ENCODE results near the gene ABHD3. TPM values are rescaled to one million over a fixed set of nuclear protein-coding genes. Genes with fewer than 3 reads are reported as not detected.
A peak's percentile ranks its signal among the peaks of the same experiment; 100 is the strongest.

ABHD3 gene
- total RNA-seq (2021) (45.4 and 47.5 TPM in 2 replicates), Bru-seq, nascent RNA (percentile 89 among the genes with signal in this experiment), BruChase-seq, experiment 1, labeled RNA remaining after a 2-hour chase (percentile 95 among the genes with signal in this experiment), BruChase-seq, experiment 2, labeled RNA remaining after a 6-hour chase (percentile 95 among the genes with signal in this experiment)
- long read RNA-seq, transcript ABHD3-209 (7 exons, 1,836 nt), result minor isoform, 7 of 167 reads
- long read RNA-seq, transcript ABHD3-201 (9 exons, 2,064 nt), result major isoform, 118 of 167 reads
- long read RNA-seq, transcript ABHD3-202 (5 exons, 877 nt), result minor isoform, 6 of 167 reads
- long read RNA-seq, partial matches to known transcripts, result 9 of 167 reads
- long read RNA-seq, other reads (novel, unspliced or antisense), result 25 of 167 reads

DNA sequence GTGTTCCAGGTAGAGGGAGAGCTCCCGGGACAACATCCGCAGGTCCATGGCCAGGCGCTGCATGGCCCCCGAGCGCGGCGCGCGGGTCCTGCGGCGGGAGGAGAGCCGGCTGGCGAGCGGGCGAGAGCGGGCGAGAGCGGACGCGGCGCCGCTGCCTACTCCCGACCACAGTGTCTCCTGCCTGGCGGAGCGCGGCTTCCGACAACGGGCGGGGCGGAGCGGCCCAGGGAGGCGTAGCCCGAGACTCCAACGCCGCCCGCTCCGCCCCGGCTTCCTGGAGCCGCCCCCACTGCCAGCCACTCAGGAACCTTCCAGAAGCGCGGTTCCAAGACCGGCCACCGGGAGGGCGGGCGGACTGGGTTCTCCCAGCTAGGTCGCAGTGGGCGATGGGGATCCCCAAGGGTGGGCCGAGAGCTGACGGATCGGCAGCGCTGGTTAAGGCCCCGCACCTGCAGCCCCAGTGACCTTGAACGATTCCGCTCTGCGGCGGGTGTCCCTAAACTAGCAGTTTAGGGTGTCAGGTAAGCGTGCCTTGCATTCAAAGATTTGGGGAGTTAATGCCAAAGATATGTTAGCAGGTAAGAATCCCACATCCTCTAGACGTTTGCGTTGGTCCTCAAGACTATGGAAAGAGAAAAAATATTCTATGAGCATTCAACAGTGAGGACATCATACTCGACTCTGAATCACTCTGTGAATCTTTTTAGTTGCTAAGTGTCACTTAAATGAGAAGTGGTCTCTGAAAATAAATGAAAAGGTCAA is at the start of gene ABHD3:
ABHD3 (minus strand) TSS at position 172 of the 762 bp plus-strand sequence; CDS start at position 63, 109 bp downstream.
- H3K4me3 ChIP-seq (ENCODE audit: low read depth, low read length, poor library complexity, severe bottlenecking), result peak within 1 kb of the TSS; percentile 99
- TF ChIP-seq EZH2 (IDR thresholded peaks at IDR 0.05; ENCODE audit: borderline replicate concordance, low read depth, low read length, poor library complexity, severe bottlenecking), result no peak
- TF ChIP-seq, protein P1, sequence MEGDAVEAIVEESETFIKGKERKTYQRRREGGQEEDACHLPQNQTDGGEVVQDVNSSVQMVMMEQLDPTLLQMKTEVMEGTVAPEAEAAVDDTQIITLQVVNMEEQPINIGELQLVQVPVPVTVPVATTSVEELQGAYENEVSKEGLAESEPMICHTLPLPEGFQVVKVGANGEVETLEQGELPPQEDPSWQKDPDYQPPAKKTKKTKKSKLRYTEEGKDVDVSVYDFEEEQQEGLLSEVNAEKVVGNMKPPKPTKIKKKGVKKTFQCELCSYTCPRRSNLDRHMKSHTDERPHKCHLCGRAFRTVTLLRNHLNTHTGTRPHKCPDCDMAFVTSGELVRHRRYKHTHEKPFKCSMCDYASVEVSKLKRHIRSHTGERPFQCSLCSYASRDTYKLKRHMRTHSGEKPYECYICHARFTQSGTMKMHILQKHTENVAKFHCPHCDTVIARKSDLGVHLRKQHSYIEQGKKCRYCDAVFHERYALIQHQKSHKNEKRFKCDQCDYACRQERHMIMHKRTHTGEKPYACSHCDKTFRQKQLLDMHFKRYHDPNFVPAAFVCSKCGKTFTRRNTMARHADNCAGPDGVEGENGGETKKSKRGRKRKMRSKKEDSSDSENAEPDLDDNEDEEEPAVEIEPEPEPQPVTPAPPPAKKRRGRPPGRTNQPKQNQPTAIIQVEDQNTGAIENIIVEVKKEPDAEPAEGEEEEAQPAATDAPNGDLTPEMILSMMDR (conservative IDR thresholded peaks at IDR 0.05; ENCODE audit: low read depth, low read length), result peak; percentile 22; the same call in 1 of the 2 replicates
- no peaks in the 10 kb centered on the region for H3K27me3 ChIP-seq (replicated peaks; ENCODE audit: insufficient read depth, low read depth, low read length, poor library complexity)
- CTCF ChIA-PET, result interaction anchor here (0.6 kb wide), 1 partner anchor 191 kb away, joined by 3 read pairs; no protein-coding TSS in a partner anchor
- H3K36me3 ChIP-seq (ENCODE audit: insufficient read depth, low read length, poor library complexity, severe bottlenecking), result peaks cover 15% of the 10 kb centered on the region
- intact Hi-C loops (cut with micrococcal nuclease; ENCODE audit: unreplicated experiment), result loop anchor here (5.0 kb wide), 1 partner anchor 92 kb away; the partner anchor contains the start of gene SNRPD1
- peaks cover 4% of the 10 kb centered on the region for H3K9me3 ChIP-seq (ENCODE audit: low read depth, low read length, poor library complexity, severe bottlenecking)
- TSS peak; percentile 79 for BruUV-seq (replicated peaks)
- peaks cover 7% of the 10 kb centered on the region for H3K4me1 ChIP-seq (ENCODE audit: insufficient read depth, low read length, poor library complexity, severe bottlenecking)
- peak; percentile 95 for DNase-seq (ENCODE audit: low spot score)
- POLR2A ChIA-PET (ENCODE audit: low non-redundant PET), result no interaction called here
- peak within 1 kb of the TSS; percentile 97 for H3K27ac ChIP-seq (ENCODE audit: low read depth, low read length, poor library complexity, severe bottlenecking)

DNA sequence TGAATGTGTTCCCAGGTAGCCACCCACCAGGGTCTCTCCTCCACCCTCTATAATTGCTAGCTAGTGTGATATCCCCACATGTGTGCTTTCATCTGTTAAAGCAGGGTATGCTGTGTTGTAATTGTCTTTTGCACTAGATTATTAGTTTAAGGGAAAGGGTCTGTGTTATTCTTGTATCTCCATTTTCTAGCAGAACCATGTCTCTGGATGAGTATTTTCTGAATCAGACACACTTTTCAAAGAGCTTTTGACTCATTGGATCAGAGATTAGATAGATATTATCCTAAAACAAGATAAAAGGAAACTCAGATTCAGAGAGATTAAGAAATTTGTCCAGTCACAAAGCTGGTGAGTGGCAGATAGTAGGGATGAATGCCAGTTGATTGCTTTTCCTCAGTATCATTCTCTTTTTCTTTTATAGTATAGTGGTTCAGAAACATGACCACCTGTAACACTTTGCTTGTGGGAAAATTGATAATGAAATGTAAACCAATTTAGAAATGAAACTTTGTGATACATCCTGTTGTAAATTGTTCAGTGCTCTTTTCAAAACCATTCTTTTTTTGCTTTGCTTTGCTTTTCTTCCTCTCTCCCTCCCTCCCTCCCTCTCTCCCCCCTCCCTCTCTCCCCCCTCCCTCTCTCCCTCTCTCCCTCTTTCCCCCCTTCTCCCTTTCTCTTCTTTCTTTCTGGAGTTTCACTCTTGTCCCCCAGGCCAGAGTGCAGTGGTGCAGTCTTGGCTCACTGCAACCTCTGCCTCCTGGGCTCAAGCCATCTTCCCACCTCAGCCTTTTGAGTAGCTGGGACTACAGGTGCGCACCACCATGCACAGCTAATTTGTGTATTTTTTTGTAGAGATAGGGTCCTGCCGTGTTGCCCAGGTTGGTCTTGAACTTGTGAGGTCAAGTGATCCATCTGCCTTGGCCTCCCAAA is 43.5 kb upstream of the ABHD3 start:
- Histone ChIP-seq H3K27ac (ENCODE audit: low read depth, low read length, poor library complexity, severe bottlenecking) (peak overlapping the region; percentile 26), H3K36me3 (ENCODE audit: insufficient read depth, low read length, poor library complexity, severe bottlenecking) (no peaks in the 10 kb centered on the region), H3K4me3 (ENCODE audit: low read depth, low read length, poor library complexity, severe bottlenecking) (no peak overlapping the region), H3K27me3 (replicated peaks; ENCODE audit: insufficient read depth, low read depth, low read length, poor library complexity) (no peaks in the 10 kb centered on the region), H3K4me1 (ENCODE audit: insufficient read depth, low read length, poor library complexity, severe bottlenecking) (peaks cover 30% of the 10 kb centered on the region), H3K9me3 (ENCODE audit: low read depth, low read length, poor library complexity, severe bottlenecking) (no peaks in the 10 kb centered on the region)
- no TSS peak for BruUV-seq (replicated peaks)
- no peak for DNase-seq (ENCODE audit: low spot score)
- ChIA-PET CTCF (no interaction called here), POLR2A (ENCODE audit: low non-redundant PET) (no interaction called here)
- intact Hi-C loops (cut with micrococcal nuclease; ENCODE audit: unreplicated experiment), result loop anchor here (10.0 kb wide), 1 partner anchor 133 kb away; the partner anchor contains the start of gene SNRPD1
- no peak for TF ChIP-seq EZH2 (IDR thresholded peaks at IDR 0.05; ENCODE audit: borderline replicate concordance, low read depth, low read length, poor library complexity, severe bottlenecking)
- TF ChIP-seq, protein P1 (conservative IDR thresholded peaks at IDR 0.05; ENCODE audit: low read depth, low read length), result no peak

DNA sequence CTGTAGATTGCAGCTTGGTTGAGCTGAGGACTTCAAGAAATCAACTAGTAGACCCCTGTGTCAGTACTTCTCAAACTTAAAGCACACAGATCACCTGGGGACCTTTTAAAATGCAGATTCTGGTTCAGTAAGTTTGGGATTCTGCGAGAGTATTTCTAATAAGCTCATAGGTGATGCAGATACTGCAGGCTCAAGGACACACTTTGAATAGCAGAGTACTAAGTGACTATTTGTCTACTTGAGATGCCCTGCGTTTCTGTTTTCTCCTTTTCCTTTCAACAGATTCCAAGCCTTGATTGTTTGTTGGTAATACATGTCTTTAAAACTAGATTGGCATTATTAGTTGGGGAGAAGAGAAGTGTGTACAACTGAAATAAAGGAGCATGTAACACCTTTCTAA is 42.7 kb upstream of the ABHD3 start:
- no peaks in the 10 kb centered on the region for H3K9me3 ChIP-seq (ENCODE audit: low read depth, low read length, poor library complexity, severe bottlenecking)
- DNase-seq (ENCODE audit: low spot score), result no peak
- H3K4me3 ChIP-seq (ENCODE audit: low read depth, low read length, poor library complexity, severe bottlenecking), result no peak overlapping the region
- H3K4me1 ChIP-seq (ENCODE audit: insufficient read depth, low read length, poor library complexity, severe bottlenecking), result peaks cover 30% of the 10 kb centered on the region
- no peaks in the 10 kb centered on the region for H3K27me3 ChIP-seq (replicated peaks; ENCODE audit: insufficient read depth, low read depth, low read length, poor library complexity)
- intact Hi-C loops (cut with micrococcal nuclease; ENCODE audit: unreplicated experiment), result loop anchor here (10.0 kb wide), 1 partner anchor 132 kb away; the partner anchor contains the start of gene SNRPD1
- H3K36me3 ChIP-seq (ENCODE audit: insufficient read depth, low read length, poor library complexity, severe bottlenecking), result no peaks in the 10 kb centered on the region
- peak overlapping the region; percentile 26 for H3K27ac ChIP-seq (ENCODE audit: low read depth, low read length, poor library complexity, severe bottlenecking)
- POLR2A ChIA-PET (ENCODE audit: low non-redundant PET), result interaction anchor here (0.6 kb wide), 1 partner anchor 107 kb away, joined by 4 read pairs; no protein-coding TSS in a partner anchor
- CTCF ChIA-PET, result no interaction called here
- no peak for TF ChIP-seq EZH2 (IDR thresholded peaks at IDR 0.05; ENCODE audit: borderline replicate concordance, low read depth, low read length, poor library complexity, severe bottlenecking)
- TF ChIP-seq, protein P1 (conservative IDR thresholded peaks at IDR 0.05; ENCODE audit: low read depth, low read length), result no peak
- BruUV-seq (replicated peaks), result no TSS peak

Data from A673 (cell line).